GM21381 (cell line): ENCODE data around the gene PCDH10.

Experiments used
- ATAC-seq: cut with Tn5 transposase; IDR thresholded peaks from one replicate; pipeline ENCODE4 v1.9.1; 2021; ENCODE audit warnings: mild to moderate bottlenecking, moderate library complexity; ENCODE audit not compliant: unreplicated experiment

PCDH10 gene, protein sequence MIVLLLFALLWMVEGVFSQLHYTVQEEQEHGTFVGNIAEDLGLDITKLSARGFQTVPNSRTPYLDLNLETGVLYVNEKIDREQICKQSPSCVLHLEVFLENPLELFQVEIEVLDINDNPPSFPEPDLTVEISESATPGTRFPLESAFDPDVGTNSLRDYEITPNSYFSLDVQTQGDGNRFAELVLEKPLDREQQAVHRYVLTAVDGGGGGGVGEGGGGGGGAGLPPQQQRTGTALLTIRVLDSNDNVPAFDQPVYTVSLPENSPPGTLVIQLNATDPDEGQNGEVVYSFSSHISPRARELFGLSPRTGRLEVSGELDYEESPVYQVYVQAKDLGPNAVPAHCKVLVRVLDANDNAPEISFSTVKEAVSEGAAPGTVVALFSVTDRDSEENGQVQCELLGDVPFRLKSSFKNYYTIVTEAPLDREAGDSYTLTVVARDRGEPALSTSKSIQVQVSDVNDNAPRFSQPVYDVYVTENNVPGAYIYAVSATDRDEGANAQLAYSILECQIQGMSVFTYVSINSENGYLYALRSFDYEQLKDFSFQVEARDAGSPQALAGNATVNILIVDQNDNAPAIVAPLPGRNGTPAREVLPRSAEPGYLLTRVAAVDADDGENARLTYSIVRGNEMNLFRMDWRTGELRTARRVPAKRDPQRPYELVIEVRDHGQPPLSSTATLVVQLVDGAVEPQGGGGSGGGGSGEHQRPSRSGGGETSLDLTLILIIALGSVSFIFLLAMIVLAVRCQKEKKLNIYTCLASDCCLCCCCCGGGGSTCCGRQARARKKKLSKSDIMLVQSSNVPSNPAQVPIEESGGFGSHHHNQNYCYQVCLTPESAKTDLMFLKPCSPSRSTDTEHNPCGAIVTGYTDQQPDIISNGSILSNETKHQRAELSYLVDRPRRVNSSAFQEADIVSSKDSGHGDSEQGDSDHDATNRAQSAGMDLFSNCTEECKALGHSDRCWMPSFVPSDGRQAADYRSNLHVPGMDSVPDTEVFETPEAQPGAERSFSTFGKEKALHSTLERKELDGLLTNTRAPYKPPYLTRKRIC

DNA sequence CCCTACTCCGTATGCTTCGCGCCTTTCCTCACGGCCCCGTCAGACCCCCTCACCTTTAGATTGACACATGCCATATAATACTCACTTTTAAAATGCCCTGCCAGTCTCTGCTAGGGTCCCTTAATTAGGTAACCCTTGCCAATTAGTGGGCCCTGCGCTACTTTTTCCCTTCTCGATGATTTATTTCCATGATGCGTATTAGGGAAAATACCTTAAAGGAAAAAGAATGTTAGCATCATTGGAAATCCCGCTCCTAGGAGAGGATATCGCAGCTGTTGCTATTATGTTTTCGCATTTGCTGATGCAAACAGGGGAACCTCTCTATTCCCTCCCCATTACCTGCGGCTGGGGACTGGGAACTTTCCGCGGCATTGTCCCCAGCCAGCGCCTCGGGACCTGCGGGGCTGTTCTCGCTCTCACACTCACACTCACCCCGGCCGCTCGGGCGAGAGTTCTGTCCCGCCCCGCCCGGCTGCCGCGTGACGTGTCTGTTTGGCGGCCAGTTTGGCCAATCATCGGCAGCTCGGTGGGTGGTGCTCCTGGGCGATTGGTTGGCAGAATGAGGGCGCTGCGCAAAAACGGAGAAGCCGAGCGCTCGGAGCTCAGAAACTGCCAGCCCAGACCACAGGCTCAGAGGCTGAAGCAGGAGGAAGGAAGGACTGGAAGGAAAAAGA lies at the start of gene PCDH10:
PCDH10 (plus strand) TSS at position 605 of the 674 bp plus-strand sequence. CDS start 847 bp downstream, outside the sequence.
- ATAC-seq: peak; percentile 77

DNA sequence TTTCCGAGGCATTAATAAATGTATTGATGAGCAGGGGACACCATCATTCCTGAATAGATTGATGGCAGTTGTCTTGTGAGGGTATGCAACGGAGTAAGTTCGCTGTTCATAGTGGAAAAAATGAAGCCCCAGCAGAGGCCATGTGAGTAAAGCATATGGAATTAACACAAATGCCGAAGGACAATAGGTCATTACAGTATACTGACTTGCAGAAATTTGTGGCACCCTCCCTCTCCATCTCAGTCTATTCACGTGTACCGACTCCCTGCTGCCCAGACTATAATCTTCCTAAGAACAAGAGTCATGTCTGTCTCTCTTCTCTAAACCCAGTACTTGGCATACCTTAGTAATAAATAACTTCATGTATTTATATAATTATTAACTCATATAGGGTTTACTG lies 47.1 kb upstream of the PCDH10 start:
- ATAC-seq: no peak

DNA sequence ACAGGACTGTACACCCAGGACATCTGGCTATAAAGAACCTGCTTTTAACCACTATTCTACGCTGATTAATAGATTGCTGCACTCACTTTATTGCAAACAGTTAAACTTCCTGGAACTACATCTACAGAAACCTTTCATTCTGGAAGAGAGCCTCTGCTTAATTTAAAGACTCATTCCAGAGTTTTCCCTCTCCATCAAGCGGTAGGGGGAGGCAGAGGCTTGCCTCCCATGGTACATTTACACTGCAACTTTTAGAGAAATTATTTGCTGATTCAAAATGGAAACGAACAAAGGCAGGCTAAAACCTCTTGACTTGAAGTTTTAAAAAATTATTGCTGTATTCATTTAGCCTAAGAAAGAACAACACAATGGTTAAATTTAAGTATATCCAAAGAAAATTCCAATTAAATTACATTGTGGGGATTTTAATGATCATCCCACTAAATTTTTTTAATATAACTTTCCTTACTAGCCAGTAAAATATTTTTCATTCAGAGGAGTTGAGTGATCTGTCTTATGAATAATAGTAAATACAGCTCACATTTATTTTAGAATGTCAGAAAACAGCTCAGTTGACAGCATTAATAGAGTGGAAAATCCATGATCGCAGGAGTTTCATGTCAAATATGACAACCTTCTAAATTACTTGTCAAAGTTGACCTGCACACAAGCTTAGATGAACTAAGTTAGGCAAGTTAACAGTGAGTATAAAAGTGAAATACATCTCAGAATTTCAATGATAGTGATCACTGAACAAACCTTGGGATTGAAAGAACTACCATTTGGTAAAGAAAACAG lies 46.3 kb upstream of the PCDH10 start:
- ATAC-seq: no peak

DNA sequence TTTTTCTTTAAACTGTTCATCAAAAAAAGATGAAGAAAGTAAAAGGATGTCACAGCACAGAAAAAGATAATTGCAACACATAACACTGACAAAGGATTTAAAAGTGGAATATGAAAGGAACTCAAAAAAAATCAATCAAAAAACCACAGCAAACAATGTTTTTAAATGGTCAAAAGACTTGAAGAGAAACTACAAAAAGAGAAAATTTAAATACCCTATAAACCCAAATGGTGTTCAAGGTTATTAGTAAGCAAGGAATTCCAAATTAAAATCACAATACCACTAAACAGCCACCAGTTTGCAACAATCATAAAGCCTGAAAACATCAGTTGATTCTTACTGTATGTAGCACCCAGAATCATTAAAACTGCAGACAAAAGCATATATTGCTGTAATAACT lies 36.5 kb upstream of the PCDH10 start:
- no peak for ATAC-seq

DNA sequence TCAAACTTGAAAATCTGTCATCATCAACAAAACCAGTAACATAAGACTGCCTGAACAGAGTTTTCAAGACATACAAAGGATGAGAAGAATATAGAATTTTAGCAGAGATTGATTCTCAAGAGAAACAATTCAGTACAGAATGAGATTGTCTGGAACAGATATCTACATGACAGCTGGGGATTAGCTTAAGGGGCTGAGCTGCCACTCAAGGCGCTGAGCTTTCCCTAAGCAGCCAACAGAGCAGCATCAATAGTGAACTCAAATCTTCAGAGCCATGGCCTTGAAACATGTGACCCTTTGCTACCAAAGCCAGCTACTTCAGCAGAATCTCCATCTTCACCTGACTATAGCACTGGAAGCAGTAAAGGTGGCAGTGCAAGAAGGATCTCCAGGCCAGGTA lies 24.3 kb upstream of the PCDH10 start:
- ATAC-seq: no peak

DNA sequence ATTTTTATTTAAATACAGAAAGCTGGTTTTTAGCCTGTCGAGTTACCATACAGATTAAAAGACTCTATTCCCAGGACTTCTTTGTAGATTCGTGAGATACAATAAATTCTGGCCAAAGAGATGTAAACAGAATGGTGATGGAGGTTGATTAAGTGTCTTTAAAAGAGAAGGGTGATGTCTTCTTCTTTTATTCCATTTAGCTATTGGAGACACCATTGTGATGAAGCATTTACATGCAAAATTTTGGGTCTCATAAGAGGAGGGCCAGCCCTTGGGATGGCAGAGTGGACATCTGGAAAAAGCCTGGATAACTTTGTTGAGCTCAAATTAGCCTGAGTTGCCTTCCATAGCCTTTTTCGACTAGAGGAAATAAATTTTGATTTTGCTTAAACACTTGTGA lies 21.6 kb upstream of the PCDH10 start:
- no peak for ATAC-seq

DNA sequence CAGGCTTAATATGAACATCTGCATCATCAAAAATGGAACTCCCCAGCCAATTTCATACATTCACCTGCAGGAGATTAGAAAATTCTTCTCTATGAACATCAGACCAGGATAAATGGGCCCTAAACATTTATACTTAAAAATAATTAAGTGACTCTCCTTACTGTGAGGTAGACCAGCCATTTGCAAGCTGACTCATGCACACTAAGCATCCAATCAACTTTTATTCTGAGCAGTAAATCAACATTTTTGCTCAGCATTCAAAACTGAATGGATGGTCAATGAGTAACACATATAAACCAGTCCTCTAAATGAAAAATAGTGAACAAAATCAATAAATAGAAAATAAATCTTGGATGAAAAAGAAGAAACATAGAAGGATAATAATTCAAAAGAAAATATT lies 19.9 kb upstream of the PCDH10 start:
- no peak for ATAC-seq

DNA sequence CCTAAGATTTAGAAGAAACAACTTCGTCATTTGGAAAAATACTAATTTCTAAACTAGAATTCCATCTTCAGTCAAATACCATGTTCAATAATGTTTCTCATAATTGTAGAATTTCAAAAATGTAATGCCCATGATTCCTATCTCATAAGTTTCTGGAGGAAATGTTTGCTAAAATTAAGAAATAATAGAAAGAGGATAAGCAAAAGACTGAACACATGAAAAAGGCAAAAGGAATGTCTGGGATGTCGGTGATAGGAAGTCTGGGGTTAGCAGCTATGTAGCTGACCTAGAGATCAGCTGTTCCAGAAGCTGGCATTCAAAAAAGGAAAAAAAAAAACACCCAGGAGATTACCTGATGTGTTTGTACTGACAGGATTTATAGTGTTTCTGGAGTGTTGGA lies 18.9 kb upstream of the PCDH10 start:
- ATAC-seq: no peak

DNA sequence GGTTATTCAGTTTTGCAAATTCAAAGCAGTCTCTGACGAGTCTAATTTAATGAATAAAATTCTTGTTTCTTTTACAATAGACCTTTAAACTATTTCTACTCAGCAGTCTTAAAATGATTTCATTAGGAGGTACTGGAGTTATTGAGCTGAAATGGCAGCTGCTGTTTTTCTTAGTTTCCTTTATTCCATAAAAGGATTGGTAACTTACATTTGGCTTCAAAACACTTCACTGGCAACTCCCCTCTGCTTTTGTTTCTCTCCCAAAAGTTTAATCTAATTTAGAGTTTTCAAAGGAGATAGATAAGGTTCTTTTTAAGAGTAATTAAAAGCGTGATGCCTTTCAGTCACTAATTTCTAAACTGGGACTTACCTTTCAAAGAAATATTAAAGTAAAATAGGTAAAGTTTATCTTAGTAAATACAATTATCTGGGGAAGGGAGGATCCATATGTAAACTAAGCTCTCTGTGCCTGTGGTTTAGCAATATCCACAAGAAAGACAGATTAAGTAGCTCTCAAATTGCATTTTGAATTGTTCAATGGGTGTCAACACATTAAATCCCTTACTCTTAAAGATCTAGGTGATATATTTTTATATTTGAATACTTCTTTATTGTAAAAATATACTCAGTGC lies 17.1 kb upstream of the PCDH10 start:
- ATAC-seq: no peak

DNA sequence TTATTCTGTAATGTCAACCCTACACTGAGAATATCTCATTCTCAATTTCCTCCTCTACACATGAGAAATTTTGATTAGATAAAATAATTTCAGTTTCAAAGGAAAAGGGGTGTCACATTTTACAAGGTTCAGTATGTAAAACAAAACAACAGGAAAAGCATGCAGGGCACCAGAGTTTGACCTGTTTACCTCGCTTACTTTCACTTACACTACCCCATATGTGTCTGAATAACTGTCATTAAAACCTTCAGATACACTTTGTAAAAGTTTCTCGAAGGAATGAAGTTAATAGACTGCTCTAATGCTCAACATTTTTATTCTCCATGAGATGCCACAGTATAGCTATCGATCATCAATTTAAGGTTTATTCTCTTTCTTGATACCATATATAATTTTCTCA lies 12.3 kb upstream of the PCDH10 start:
- no peak for ATAC-seq

DNA sequence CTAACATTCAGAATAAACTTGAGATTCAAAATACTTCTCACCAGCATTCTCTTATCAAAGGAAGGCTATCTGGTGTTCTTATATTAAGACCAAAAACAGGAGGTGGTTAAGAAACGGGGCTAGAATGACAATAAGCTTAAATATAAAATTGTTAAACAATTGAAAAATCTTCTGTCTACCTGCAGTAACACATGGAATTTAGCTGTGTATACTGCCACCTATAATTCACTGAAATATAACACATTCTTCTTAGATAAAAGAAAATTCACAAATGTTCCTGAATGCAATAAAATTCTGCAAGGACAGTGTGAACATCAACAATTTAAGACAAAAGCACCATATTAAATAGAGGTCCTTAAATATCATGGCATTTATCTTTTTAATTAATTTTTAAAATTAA lies 11.5 kb upstream of the PCDH10 start:
- ATAC-seq: no peak

DNA sequence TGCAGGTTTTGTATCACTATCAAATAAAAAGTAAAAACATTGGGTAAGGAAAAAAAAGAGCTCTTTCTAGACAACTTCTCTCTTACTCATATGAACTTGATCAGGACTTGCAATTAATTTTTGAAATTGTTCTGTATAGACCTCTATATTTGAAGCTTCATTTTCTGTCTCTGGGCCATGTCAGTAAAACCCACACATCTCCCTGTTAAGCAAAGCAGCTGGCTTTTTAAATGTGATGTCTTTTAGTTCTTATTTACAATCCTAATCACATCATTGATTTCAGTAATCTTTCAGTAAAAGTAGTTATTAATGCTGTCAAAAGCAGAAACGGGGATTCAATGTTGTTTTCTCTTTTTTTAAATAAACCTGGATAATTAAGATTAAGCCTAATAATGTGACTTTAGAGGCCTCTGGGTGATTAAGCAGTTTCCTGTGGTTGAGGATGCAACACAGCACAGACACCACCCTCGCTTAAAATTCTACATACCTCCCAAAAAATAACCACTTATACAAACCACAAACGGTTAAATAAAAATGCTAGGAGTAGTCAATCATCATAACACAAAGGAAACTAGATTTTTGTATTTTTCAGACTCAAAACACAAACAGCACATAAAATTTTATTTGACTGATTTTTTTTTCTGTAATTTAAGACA lies 5.2 kb upstream of the PCDH10 start:
- ATAC-seq: no peak

DNA sequence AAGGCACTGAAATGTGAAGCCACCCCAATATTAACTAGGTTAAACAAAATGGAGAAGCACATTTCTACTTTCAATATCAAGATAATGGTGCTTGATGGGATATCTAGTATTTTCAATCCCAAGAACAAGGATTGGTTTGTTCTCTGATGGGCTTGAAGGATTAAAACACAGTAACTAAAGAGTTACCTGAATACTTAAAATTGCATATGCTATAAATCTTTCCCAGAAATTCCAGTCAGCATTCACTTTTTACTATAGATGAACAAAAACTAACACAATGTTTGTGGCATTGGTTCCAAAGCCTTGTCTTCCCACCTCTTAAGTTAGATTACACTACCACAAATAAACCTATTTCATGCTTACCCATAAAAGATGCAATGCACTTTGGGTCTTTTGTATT lies 3.9 kb upstream of the PCDH10 start:
- ATAC-seq: no peak

DNA sequence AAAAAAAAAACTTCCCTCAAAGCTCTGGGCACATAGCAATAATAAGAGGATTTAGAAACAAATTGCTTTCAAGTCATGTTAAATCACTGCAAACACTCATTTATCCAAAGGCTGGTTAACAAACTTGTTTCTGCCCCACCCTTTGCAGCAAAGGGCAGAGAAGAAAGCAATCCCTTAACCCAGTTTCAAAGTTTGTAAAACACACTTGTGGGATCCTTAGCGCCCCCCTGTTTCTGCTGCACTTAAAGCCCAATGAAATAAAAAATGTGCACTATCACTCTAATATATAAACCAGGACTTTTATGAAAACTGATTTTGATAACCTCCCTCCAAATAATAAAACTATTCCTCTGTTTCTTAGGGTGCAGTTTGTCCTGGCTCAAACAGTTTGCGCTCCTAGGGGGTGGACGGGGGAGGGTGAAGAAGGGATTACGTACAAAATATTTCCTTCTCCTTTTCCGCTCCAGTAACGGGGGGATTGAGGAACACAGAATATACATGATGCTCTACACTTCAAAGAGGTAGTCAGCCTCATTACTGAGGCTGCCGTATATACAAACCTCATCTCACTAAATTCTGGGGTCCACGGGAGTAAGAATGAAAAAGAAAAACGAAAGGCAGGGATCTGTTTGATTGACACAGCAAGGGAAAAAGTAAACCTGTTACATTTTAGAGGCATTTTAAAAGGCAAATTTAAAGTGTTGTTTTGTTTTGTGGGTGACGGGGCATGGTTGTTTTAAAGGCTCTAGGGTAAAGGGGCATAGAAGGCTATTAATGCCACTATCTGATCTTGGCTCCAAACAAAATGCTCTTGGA lies 3.1 kb upstream of the PCDH10 start:
- no peak for ATAC-seq

DNA sequence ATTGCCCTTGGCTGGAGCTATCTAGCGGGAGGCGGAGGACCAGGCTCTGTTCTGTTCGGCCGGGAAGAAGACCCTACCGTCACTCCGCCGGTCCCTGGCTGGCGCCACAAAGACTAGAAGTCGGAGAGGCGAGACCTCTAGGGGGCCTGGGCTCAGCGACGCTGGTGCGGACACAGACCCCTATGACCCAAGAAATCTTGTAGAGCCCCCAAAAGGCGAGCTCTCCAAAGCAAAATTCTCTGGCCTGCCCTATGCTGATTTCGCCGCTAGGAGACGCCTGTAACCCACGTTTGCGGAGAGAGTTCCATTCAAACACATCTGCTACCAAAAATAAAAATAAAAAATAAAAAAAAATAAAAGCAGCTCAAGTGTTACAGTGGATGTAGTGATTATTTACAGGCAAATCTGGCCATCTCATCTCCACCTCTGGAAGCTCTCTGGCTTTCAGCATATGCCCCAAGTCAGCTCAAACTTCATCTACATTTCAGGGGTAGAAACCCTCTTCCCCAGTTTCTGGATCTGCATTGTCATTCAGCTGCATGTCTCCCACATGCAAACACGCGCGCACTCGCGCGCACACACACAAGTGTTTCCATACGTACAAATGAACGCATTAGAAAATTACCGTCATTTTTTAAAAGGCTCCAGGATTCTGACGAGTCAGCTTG lies 2.4 kb upstream of the PCDH10 start:
- no peak for ATAC-seq

DNA sequence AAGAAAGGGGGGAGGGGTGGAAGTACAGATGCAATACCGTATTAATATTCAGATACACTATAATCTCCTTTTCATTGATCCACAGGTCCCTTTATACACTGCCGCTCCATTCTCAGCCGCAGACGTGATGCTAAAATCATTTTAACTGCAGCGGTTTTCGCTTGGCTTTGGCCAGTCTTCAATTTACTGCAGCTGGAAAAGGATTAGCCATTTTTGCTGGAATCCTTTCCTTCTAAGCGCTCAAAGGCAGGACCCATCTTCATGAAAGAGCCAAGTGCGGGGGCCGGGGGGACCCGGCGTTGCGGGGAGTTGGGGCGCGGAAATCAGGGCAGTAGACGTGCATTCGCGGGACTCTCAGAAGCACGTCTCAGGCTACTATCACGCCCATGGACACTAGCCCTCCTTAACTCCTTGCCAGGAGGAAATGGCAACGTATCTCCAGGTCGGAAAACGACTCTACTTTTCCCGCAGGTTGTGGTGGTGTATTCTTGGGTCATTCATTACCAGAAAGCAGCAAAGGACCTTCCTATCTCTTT lies 1.7 kb upstream of the PCDH10 start:
- ATAC-seq: no peak

DNA sequence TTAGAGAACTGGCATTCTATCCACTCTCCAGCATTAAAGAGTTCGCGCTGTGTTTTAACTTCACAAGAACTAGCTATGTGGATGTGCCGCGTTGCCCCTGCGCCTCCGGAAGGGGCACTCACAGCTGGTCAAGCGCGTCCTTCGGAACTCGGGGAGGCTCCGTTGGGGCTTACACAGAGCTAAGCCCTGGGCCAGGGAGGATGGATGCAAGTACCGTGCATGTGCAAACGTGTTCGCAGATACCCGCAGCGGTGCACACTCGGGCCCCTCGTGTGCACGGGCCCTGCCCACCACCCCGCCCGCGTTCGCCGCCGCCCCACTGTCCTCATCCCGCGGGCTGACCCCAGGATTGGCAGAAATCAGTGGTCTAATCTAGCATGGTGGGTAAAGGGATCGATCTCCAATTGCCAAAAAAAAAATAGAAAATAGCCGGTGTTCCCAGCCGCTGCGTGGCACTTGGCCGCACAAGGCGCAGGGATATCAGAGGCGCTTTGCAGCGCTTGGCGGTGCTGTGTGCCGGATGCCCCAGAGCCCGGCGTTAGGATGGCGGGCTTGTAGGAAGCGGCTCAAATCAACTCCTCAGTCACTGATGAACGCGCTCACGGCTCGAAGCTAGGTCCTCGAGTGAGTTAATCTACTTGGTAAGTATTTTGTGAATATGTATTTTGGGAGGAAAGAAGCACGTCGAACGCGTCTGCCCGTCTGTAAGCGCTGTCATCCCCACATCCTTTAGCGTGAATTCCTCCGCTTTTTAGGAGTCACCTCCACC lies 989 bp upstream of the PCDH10 start:
- no peak for ATAC-seq
